Endodermal cell (in vitro differentiated cells): ENCODE results near the gene ANKIB1. TPM values are rescaled to one million over a fixed set of nuclear protein-coding genes. Genes with fewer than 3 reads are reported as not detected.

Source experiments
- DNase-seq: peaks from one replicate; pipeline ENCODE4 v3.0.0-alpha.2; 2017
- H3K27ac ChIP-seq: 2 replicates; pipeline ENCODE4 v1.5.1; 2013; ENCODE audit warnings: mild to moderate bottlenecking, low read depth, low read length, moderate library complexity
- H3K27me3 ChIP-seq: 2 replicates; pipeline ENCODE4 v1.6.1; 2013; ENCODE audit warnings: mild to moderate bottlenecking, low read length, moderate library complexity; ENCODE audit not compliant: insufficient read depth, control insufficient read depth, poor library complexity, severe bottlenecking
- H3K36me3 ChIP-seq: 2 replicates; pipeline ENCODE4 v1.7.0; 2013; ENCODE audit warnings: mild to moderate bottlenecking, low read length, moderate library complexity; ENCODE audit not compliant: control insufficient read depth, insufficient read depth
- H3K4me1 ChIP-seq: one replicate; pipeline ENCODE4 v1.7.0; 2013; ENCODE audit warnings: low read length; ENCODE audit not compliant: control insufficient read depth, insufficient read depth
- H3K4me3 ChIP-seq: 2 replicates; pipeline ENCODE4 v1.5.1; 2013; ENCODE audit warnings: mild to moderate bottlenecking, low read length, moderate library complexity
- H3K9ac ChIP-seq: 2 replicates; pipeline ENCODE4 v1.6.1; 2013; ENCODE audit warnings: mild to moderate bottlenecking, low read length, moderate library complexity; ENCODE audit not compliant: poor library complexity, severe bottlenecking; ENCODE audit errors: extremely low read depth
- H3K9me3 ChIP-seq: 2 replicates; pipeline ENCODE4 v1.6.1; 2013; ENCODE audit warnings: mild to moderate bottlenecking, low read length, moderate library complexity; ENCODE audit not compliant: control insufficient read depth
- H3K27ac Mint-ChIP-seq: 2 replicates; pipeline ENCODE4 v1.8.0; 2020; ENCODE audit warnings: mixed read lengths
- H3K27me3 Mint-ChIP-seq: 2 replicates; pipeline ENCODE4 v1.8.0; 2021; ENCODE audit warnings: mild to moderate bottlenecking, mixed read lengths; ENCODE audit not compliant: insufficient read depth
- H3K36me3 Mint-ChIP-seq: 2 replicates; pipeline ENCODE4 v1.8.0; 2020; ENCODE audit warnings: low read depth, mixed read lengths
- H3K4me1 Mint-ChIP-seq: 2 replicates; pipeline ENCODE4 v1.8.0; 2020; ENCODE audit warnings: mixed read lengths
- H3K4me3 Mint-ChIP-seq: 2 replicates; pipeline ENCODE4 v1.8.0; 2020; ENCODE audit warnings: mild to moderate bottlenecking, moderate library complexity, mixed read lengths
- H3K9me3 Mint-ChIP-seq: 2 replicates; pipeline ENCODE4 v1.8.0; 2020; ENCODE audit warnings: mild to moderate bottlenecking, mixed read lengths
- CTCF ChIP-seq: fragments of 200-600 bp; sonication (generic); conservative IDR thresholded peaks from 2 replicates; pipeline ENCODE4 v1.5.0; 2021; ENCODE audit warnings: antibody characterized with exemption, mild to moderate bottlenecking
- WGBS, 2 experiments: methylation state at CpG; one replicate each; pipeline versions ENCODE4 v1.1.5 to v1.1.7; 2013; ENCODE audit warnings: missing lambda C conversion rate in 2 of 2, mixed read lengths in 1 of 2; ENCODE audit not compliant: insufficient coverage in 1 of 2, insufficient read length in 1 of 2; 5-methylcytosine and 5-hydroxymethylcytosine counted together
- long read RNA-seq, 4 experiments: library from polyadenylated mRNA in 2 of 4; library from RNA in 1 of 4; library from capped mRNA in 1 of 4; stranded (forward) in 3 of 4; unstranded in 1 of 4; transcript quantifications; one replicate each; pipeline ENCODE4 v2.0.0, GENCODE V29; 2020 to 2021; ENCODE audit warnings: inconsistent platforms in 1 of 4
- polyA plus RNA-seq, 2 experiments: library from polyadenylated mRNA; stranded (reverse); fragments of 50-300 nt; gene quantifications; one replicate each; pipeline ENCODE4 v1.2.3, GENCODE V29; 2013
- total RNA-seq, 2 donors: library from RNA; stranded (reverse); fragmentation: NEBNext Ultra II Directional in 1 of 2; extraction: Animal tissue kit (Norgen Biotek cat#: 25700) in 1 of 2; gene quantifications; 2 replicates in 1 of 2; 3 replicates in 1 of 2; pipeline ENCODE4 v1.2.1, GENCODE V29; 2021

The ANKIB1 gene
- 10 to 100 TPM; 51.4 to 60.7 TPM for total RNA-seq
- 26.2 TPM for polyA plus RNA-seq (2013, experiment 1 of 2)
- 28.5 TPM for polyA plus RNA-seq (2013, experiment 2 of 2)
- long read RNA-seq, experiment 1, full-length matches to known transcripts: 2 of 18 reads
- long read RNA-seq, experiment 1, partial matches to known transcripts: 15 of 18 reads
- long read RNA-seq, experiment 1, other reads (novel, unspliced or antisense): 1 of 18 reads
- long read RNA-seq, experiment 2, full-length matches to known transcripts: 9 of 38 reads
- long read RNA-seq, experiment 2, partial matches to known transcripts: 22 of 38 reads
- long read RNA-seq, experiment 2, other reads (novel, unspliced or antisense): 7 of 38 reads
- long read RNA-seq, experiment 3, full-length matches to known transcripts: 7 of 22 reads
- long read RNA-seq, experiment 3, partial matches to known transcripts: 4 of 22 reads
- long read RNA-seq, experiment 3, other reads (novel, unspliced or antisense): 11 of 22 reads
- long read RNA-seq, experiment 4, partial matches to known transcripts: 1 of 2 reads
- long read RNA-seq, experiment 4, other reads (novel, unspliced or antisense): 1 of 2 reads

GRCh38 chr7:92245487-92246359, at the start of gene ANKIB1, which contains the start of gene KRIT1:
Gene ANKIB1 (plus strand): TSS chr7:92245974. CDS start chr7:92294979, 49,005 bp downstream.
Gene KRIT1 (minus strand): TSS chr7:92245914. CDS start chr7:92242135, 3,779 bp downstream.
- H3K27ac ChIP-seq: peak within 1 kb of the TSS; percentile 75
- Mint-ChIP-seq H3K4me1 (peaks cover 28% of the 10 kb centered on the region), H3K36me3 (peaks cover 8% of the 10 kb centered on the region), H3K9me3 (no peaks in the 10 kb centered on the region), H3K27ac (peak within 1 kb of the TSS; percentile 98), H3K27me3 (no peaks in the 10 kb centered on the region), H3K4me3 (peak within 1 kb of the TSS; percentile 93)
- H3K9ac ChIP-seq: peak within 1 kb of the TSS; percentile 79
- H3K36me3 ChIP-seq: peaks cover 18% of the 10 kb centered on the region
- no peaks in the 10 kb centered on the region for H3K9me3 ChIP-seq
- peaks cover 2% of the 10 kb centered on the region for H3K4me1 ChIP-seq
- H3K4me3 ChIP-seq: peak within 1 kb of the TSS; percentile 87
- DNase-seq: peak; percentile 96
- peak; percentile 52 for TF ChIP-seq CTCF
- H3K27me3 ChIP-seq: no peaks in the 10 kb centered on the region
- WGBS, 2 experiments: 0% methylated on average over 26 to 71 of the region's 71 CpGs

GRCh38 chr7:92200791-92201190, 45.0 kb upstream of the ANKIB1 start:
- no peak overlapping the region for H3K27ac Mint-ChIP-seq
- peaks cover 2% of the 10 kb centered on the region for H3K4me1 Mint-ChIP-seq

More at GRCh38 chr7:92200791-92201190, 45.0 kb upstream of the ANKIB1 start:
- Histone ChIP-seq H3K4me3 (no peak overlapping the region), H3K9me3 (no peaks in the 10 kb centered on the region), H3K36me3 (peaks cover 72% of the 10 kb centered on the region), H3K9ac (no peak overlapping the region), H3K27ac (no peak overlapping the region), H3K4me1 (no peaks in the 10 kb centered on the region), H3K27me3 (no peaks in the 10 kb centered on the region)
- Mint-ChIP-seq H3K9me3 (no peaks in the 10 kb centered on the region), H3K36me3 (peaks cover 32% of the 10 kb centered on the region), H3K4me3 (no peak overlapping the region), H3K27me3 (no peaks in the 10 kb centered on the region)
- DNase-seq: no peak
- WGBS, 2 experiments: 100% methylated on average over 1 of the region's 1 CpG; no CpG with 5 or more reads in 1 of the 2 experiments
- TF ChIP-seq CTCF: peak; percentile 60
